ENCODE data around the gene RAB44. TPM values are rescaled to one million over a fixed set of nuclear protein-coding genes. Genes with fewer than 3 reads are reported as not detected.

Gene RAB44
- total RNA-seq, 2 donors from 2014 or later, result 0.08 to 0.30 TPM

DNA sequence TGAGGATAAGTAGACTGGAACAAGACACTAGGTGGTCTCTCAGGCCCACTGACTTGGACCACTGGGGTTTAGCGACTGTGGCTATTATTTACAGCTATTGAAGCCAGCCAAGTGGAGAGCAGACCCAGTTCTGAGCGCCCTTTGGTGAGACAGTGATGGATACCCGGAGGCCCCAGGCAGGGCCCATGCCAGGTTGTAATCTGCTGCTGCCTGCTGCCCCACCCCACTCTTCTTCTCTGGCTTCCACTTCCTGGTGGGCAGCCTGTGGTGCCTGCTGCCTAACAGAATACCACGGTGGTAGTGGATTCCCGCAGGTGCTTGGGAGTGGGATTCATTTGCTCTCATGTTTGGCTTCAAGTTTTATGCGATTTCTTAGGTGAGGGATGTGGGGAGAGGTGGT, 570 bp downstream of the RAB44 start:
- H3K4me1 ChIP-seq, result no peaks in the 10 kb centered on the region
- H3K36me3 ChIP-seq, result no peaks in the 10 kb centered on the region
- intact Hi-C loops (cut with DNase I), result loop anchor here (10.0 kb wide), 1 partner anchor 283 kb away; no protein-coding TSS in a partner anchor
- H3K9me3 ChIP-seq, result no peaks in the 10 kb centered on the region
- H3K9ac ChIP-seq (ENCODE audit: low read depth in 2 of 2, low read length in 2 of 2), result no peak overlapping the region
- TF ChIP-seq, protein P1, sequence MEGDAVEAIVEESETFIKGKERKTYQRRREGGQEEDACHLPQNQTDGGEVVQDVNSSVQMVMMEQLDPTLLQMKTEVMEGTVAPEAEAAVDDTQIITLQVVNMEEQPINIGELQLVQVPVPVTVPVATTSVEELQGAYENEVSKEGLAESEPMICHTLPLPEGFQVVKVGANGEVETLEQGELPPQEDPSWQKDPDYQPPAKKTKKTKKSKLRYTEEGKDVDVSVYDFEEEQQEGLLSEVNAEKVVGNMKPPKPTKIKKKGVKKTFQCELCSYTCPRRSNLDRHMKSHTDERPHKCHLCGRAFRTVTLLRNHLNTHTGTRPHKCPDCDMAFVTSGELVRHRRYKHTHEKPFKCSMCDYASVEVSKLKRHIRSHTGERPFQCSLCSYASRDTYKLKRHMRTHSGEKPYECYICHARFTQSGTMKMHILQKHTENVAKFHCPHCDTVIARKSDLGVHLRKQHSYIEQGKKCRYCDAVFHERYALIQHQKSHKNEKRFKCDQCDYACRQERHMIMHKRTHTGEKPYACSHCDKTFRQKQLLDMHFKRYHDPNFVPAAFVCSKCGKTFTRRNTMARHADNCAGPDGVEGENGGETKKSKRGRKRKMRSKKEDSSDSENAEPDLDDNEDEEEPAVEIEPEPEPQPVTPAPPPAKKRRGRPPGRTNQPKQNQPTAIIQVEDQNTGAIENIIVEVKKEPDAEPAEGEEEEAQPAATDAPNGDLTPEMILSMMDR (IDR thresholded peaks at IDR 0.05), result no peak
- H3K27ac ChIP-seq, result no peak overlapping the region
- no peak overlapping the region for H3K4me3 ChIP-seq
- no peaks in the 10 kb centered on the region for H3K27me3 ChIP-seq
- no peak for DNase-seq

DNA sequence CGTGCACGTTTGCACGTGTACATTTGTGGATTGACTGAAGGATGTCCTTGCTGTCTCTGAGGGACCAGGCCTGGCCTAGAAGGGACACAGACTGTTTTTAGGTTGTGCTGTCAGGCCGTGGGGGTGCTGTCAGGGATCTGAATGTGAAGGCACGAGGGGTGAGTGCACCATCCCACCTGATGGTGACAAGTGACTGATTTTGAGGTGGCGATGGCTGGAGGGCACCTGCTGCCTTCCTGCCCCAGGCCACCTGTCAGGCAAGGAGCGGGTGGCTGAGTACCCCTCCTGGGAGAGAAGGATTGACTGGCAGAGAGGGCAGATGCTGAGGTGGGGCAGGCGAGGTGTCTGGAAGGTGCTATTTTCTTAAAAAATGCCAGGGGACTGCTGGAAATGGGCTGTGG, 1.2 kb downstream of the RAB44 start:
- Histone ChIP-seq H3K9me3 (no peaks in the 10 kb centered on the region), H3K4me3 (no peak overlapping the region), H3K9ac (ENCODE audit: low read depth in 2 of 2, low read length in 2 of 2) (no peak overlapping the region), H3K27ac (no peak overlapping the region), H3K4me1 (no peaks in the 10 kb centered on the region), H3K36me3 (no peaks in the 10 kb centered on the region), H3K27me3 (no peaks in the 10 kb centered on the region)
- TF ChIP-seq, protein P1 (IDR thresholded peaks at IDR 0.05), result no peak
- DNase-seq, result no peak
- intact Hi-C loops (cut with DNase I), result loop anchor here (10.0 kb wide), 1 partner anchor 284 kb away; no protein-coding TSS in a partner anchor

DNA sequence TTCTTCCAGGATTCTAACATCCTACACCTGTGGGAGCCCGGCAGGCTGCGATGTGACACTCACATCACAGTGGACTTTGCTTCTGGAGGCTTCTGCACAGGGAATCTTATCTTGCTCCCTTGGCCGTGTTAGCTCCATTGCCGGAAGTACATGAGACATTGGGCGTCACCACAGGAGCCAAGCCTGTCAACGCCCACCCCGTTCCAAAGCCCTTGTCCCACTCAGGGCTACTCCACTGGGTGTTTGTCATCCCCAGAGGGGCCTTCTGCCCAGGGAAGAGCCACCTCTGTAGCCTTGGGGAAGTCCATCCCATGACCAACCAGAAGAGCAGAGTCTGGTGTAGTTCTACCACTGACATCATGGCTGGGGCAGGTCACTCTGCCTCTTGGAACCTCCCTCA, 1.7 kb downstream of the RAB44 start:
- intact Hi-C loops (cut with DNase I), result loop anchor here (10.0 kb wide), 1 partner anchor 285 kb away; no protein-coding TSS in a partner anchor
- TF ChIP-seq, protein P1 (IDR thresholded peaks at IDR 0.05), result no peak

DNA sequence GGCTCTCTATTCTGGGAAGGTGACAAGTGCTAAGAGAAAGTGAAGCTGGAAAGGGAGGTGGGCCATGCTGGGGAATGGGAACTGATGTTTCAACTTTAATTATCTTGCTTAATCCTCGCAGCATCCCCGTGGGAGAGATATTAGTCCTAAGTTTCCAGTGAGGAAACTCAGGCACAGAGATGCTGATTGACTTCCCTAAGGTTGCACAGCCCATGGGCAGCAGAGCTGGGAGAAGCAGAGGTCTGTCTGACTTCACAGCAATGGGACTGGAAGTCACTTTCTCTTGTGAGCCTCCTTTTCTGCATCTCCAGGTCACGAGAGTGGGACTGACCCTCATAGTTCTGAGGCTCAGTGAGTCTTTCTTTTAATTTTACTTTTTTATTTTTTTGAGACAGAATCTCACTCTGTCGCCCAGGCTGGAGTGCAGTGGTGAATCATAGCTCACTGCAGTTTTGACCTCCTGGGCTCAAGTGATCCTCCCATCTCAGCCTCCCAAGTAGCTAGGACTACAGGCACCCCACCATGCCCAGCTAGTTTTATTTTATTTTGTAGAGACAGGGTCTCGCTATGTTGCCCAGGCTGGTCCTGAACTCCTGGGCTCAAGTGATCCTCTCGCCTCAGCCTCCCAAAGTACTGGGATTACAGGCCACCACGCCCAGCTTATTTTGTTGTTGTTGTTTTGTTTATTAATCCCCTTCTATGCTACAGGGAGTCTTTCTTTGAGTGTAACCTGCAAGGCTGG, 2.6 kb downstream of the RAB44 start:
- no peak overlapping the region for H3K27ac ChIP-seq
- no peak for DNase-seq
- intact Hi-C loops (cut with DNase I), result no loop called here

More for the DNA sequence above, 1.7 kb downstream of the RAB44 start:
- Histone ChIP-seq H3K36me3 (no peaks in the 10 kb centered on the region), H3K9ac (ENCODE audit: low read depth in 2 of 2, low read length in 2 of 2) (no peak overlapping the region), H3K9me3 (no peaks in the 10 kb centered on the region), H3K4me1 (no peaks in the 10 kb centered on the region), H3K27ac (no peak overlapping the region), H3K27me3 (no peaks in the 10 kb centered on the region), H3K4me3 (no peak overlapping the region)
- no peak for DNase-seq

DNA sequence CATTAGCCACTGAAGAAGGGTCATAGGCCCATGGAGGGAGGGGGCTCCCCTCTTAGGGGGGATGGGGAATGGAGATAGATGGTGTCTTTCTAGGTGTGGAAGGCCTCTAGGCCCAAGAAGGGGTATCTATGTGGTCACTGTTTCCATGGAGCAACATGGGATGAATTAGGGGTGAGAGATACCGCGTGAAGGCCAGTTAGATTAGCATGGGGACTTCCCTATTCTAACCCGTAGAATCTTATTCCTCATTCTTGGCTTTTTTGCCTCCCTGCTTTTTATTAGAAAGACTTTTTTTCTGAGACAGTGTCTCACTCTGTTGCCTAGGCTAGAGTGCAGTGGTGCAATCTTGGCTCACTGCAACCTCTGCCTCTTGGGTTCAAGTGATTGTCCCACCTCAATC, 3.2 kb downstream of the RAB44 start:
- no peak overlapping the region for H3K27ac ChIP-seq
- no peaks in the 10 kb centered on the region for H3K9me3 ChIP-seq
- intact Hi-C loops (cut with DNase I), result no loop called here
- TF ChIP-seq, protein P1 (IDR thresholded peaks at IDR 0.05), result no peak
- DNase-seq, result no peak
- no peaks in the 10 kb centered on the region for H3K4me1 ChIP-seq
- no peak overlapping the region for H3K4me3 ChIP-seq
- H3K9ac ChIP-seq (ENCODE audit: low read depth in 2 of 2, low read length in 2 of 2), result no peak overlapping the region
- H3K36me3 ChIP-seq, result no peaks in the 10 kb centered on the region
- H3K27me3 ChIP-seq, result no peaks in the 10 kb centered on the region

More for the DNA sequence above, 2.6 kb downstream of the RAB44 start:
- H3K4me1 ChIP-seq, result no peaks in the 10 kb centered on the region
- no peak overlapping the region for H3K4me3 ChIP-seq
- H3K36me3 ChIP-seq, result no peaks in the 10 kb centered on the region
- no peak overlapping the region for H3K9ac ChIP-seq (ENCODE audit: low read depth in 2 of 2, low read length in 2 of 2)
- H3K9me3 ChIP-seq, result no peaks in the 10 kb centered on the region
- H3K27me3 ChIP-seq, result no peaks in the 10 kb centered on the region
- TF ChIP-seq, protein P1 (IDR thresholded peaks at IDR 0.05), result no peak

All from colonic mucosa (tissue), 4 donors.